SU-DHL-6 (cell line): ENCODE measurements around the gene SGK2.

ENCODE experiments used
- CTCF ChIP-seq: fragments of 200-600 bp; sonication (generic); IDR thresholded peaks from one replicate; pipeline ENCODE4 v1.5.1; 2017; ENCODE audit warnings: antibody characterized with exemption, mild to moderate bottlenecking, low read length, moderate library complexity; ENCODE audit not compliant: insufficient read depth, poor library complexity, severe bottlenecking
- EZH2phosphoT487 ChIP-seq: fragments of 200-600 bp; sonication (generic), shearing (Covaris generic); conservative IDR thresholded peaks from 2 replicates; pipeline ENCODE4 v1.6.1; 2018; ENCODE audit warnings: mild to moderate bottlenecking, antibody characterized with exemption, low read length, moderate library complexity, mixed read lengths

- no peak for TF ChIP-seq CTCF
- TF ChIP-seq EZH2phosphoT487 = no peak
Observed at GRCh38 chr20:43554369-43554768, 4.5 kb upstream of the SGK2 start.
